ENCODE measurements around the gene DNAAF1. TPM values are rescaled to one million over a fixed set of nuclear protein-coding genes. Genes with fewer than 3 reads are reported as not detected.
"Not testable (repeated sequence)": the region's sequence is repeated elsewhere in the genome, so short reads cannot be mapped to it uniquely, and the experiment has no call there.

The DNAAF1 gene
- total and polyA plus RNA-seq, 2 experiments from 2014 or later, result 0.42 TPM

- Histone ChIP-seq H2AFZ (peak overlapping the region; percentile 4), H3K79me2 (replicated peaks; ENCODE audit: insufficient read depth) (peaks cover 38% of the 10 kb centered on the region), H3K4me2 (peak overlapping the region; percentile 98), H3K36me3 (ENCODE audit: insufficient read depth) (no peaks in the 10 kb centered on the region), H4K20me1 (replicated peaks; ENCODE audit: insufficient read depth) (peaks cover 7% of the 10 kb centered on the region; the same call in 1 of the 2 replicates), H3F3A (replicated peaks; ENCODE audit: low read depth) (peaks cover 3% of the 10 kb centered on the region; the same call in 1 of the 2 replicates), H3K27ac (ENCODE audit: low read depth) (0 out of 2 replicates have a peak overlapping the region, but pooled peaks have one; percentile 20), H3K9me2 (ENCODE audit: insufficient read depth) (no peaks in the 10 kb centered on the region), H3K27me3 (ENCODE audit: insufficient read depth) (no peaks in the 10 kb centered on the region), H3K4me1 (ENCODE audit: insufficient read depth) (peaks cover 17% of the 10 kb centered on the region), H3K4me3 (peak overlapping the region; percentile 93)
- Mint-ChIP-seq H3K4me1 (peaks cover 11% of the 10 kb centered on the region; the same call in 2 of the 3 replicates), H3K9me3 (no peaks in the 10 kb centered on the region), H3K27me3 (ENCODE audit: insufficient read depth, low read depth, poor library complexity) (no peaks in the 10 kb centered on the region), H3K36me3 (ENCODE audit: low read depth) (peaks cover 5% of the 10 kb centered on the region; the same call in 1 of the 3 replicates), H3K4me3 (peak overlapping the region; percentile 89), H3K27ac (peak overlapping the region; percentile 90)
- TF ChIP-seq REST (IDR thresholded peaks at IDR 0.05; ENCODE audit: unreplicated experiment) (no peak), ZNF331 (CRISPR knock-in tag; IDR thresholded peaks at IDR 0.05; ENCODE audit: low read depth) (no peak), EZH2phosphoT487 (IDR thresholded peaks at IDR 0.05; ENCODE audit: unreplicated experiment) (no peak), ZNF114 (CRISPR knock-in tag; IDR thresholded peaks at IDR 0.05) (no peak), POLR2AphosphoS5 (IDR thresholded peaks at IDR 0.05; ENCODE audit: low read depth) (no peak), JUNB (IDR thresholded peaks at IDR 0.05; ENCODE audit: unreplicated experiment) (no peak), EZH2 (IDR thresholded peaks at IDR 0.05; ENCODE audit: low read depth, unreplicated experiment) (no peak), STAT1 (IDR thresholded peaks at IDR 0.05; ENCODE audit: unreplicated experiment) (no peak), CTCF (conservative IDR thresholded peaks at IDR 0.05; ENCODE audit: low read depth in 2 of 2) (no peak)
- peak; percentile 62 for DNase-seq (ENCODE audit: low spot score)
- ATAC-seq, result peak; percentile 33
These were observed 27.6 kb upstream of the DNAAF1 start for GRCh38 chr16:84117494-84117843.

GRCh38 chr16:84118315-84118714 lies 26.8 kb upstream of the DNAAF1 start:
- Mint-ChIP-seq H3K36me3 (ENCODE audit: low read depth) (peaks cover 12% of the 10 kb centered on the region; the same call in 1 of the 3 replicates), H3K4me1 (peaks cover 11% of the 10 kb centered on the region; the same call in 2 of the 3 replicates), H3K4me3 (peak overlapping the region; percentile 89)
- not testable (repeated sequence) for H3K27me3 ChIP-seq (ENCODE audit: insufficient read depth); H4K20me1 ChIP-seq (replicated peaks; ENCODE audit: insufficient read depth); H3K36me3 ChIP-seq (ENCODE audit: insufficient read depth); H2AFZ ChIP-seq; ATAC-seq; H3K9me2 ChIP-seq (ENCODE audit: insufficient read depth); H3K4me2 ChIP-seq; H3K9me3 Mint-ChIP-seq; H3K4me3 ChIP-seq; H3K27ac ChIP-seq (ENCODE audit: low read depth); H3F3A ChIP-seq (replicated peaks; ENCODE audit: low read depth); DNase-seq (ENCODE audit: low spot score); H3K27ac Mint-ChIP-seq; H3K27me3 Mint-ChIP-seq (ENCODE audit: insufficient read depth, low read depth, poor library complexity)
- Histone ChIP-seq H3K4me1 (ENCODE audit: insufficient read depth) (peaks cover 17% of the 10 kb centered on the region), H3K79me2 (replicated peaks; ENCODE audit: insufficient read depth) (peaks cover 30% of the 10 kb centered on the region)
